H1 (cell line): ENCODE data around the gene GJD3. TPM values are rescaled to one million over a fixed set of nuclear protein-coding genes. Genes with fewer than 3 reads are reported as not detected.
A peak's percentile ranks its signal among the peaks of the same experiment; 100 is the strongest.

ENCODE experiments used
- CTCF ChIA-PET: fragments of 300-600 bp; sonication (Branson Sonifier 250); formaldehyde crosslinking; loops from one replicate; lab custom pipeline; 2021; ENCODE audit not compliant: partially characterized antibody; lab: Charles Lee
- POLR2A ChIA-PET: fragments of 300-600 bp; sonication (Branson Sonifier 250); formaldehyde crosslinking; loops from one replicate; lab custom pipeline; 2021; ENCODE audit warnings: inconsistent platforms; ENCODE audit not compliant: partially characterized antibody; lab: Charles Lee
- DNase-seq, 2 experiments: peaks; one replicate each; pipeline versions ENCODE4 v3.0.0 to v3.0.0-alpha.2; 2010 to 2022; ENCODE audit warnings: low spot score in 2 of 2, low read depth in 1 of 2, mixed read lengths in 1 of 2
- FAIRE-seq: peaks from 2 replicates; lab custom pipeline; 2011; peaks lifted over from hg19 to GRCh38; lab: Jason Lieb, UNC
- H2AFZ ChIP-seq: 2 replicates; pipeline ENCODE4 v1.8.1; 2012; ENCODE audit warnings: low read length, inconsistent platforms
- H2AK5ac ChIP-seq: 2 replicates; pipeline ENCODE4 v1.6.1; 2013; ENCODE audit warnings: low read depth, low read length
- H2BK120ac ChIP-seq: replicated peaks from 2 replicates; pipeline ENCODE3; 2013; ENCODE audit warnings: low read depth, low read length, inconsistent platforms
- H2BK12ac ChIP-seq: 2 replicates; pipeline ENCODE4 v1.6.1; 2013; ENCODE audit warnings: low read depth, low read length
- H2BK15ac ChIP-seq: 2 replicates; pipeline ENCODE4 v1.6.1; 2013; ENCODE audit warnings: low read length
- H2BK20ac ChIP-seq: 2 replicates; pipeline ENCODE4 v1.6.1; 2013; ENCODE audit warnings: low read length
- H2BK5ac ChIP-seq: 2 replicates; pipeline ENCODE4 v1.6.1; 2013; ENCODE audit warnings: low read depth, low read length
- H3K14ac ChIP-seq: 2 replicates; pipeline ENCODE4 v1.6.1; 2013; ENCODE audit warnings: inconsistent platforms; ENCODE audit not compliant: insufficient read length
- H3K18ac ChIP-seq: 2 replicates; pipeline ENCODE4 v1.6.1; 2013; ENCODE audit warnings: low read length; ENCODE audit errors: extremely low read depth
- H3K23ac ChIP-seq: 2 replicates; pipeline ENCODE4 v1.6.1; 2013; ENCODE audit warnings: inconsistent platforms; ENCODE audit not compliant: insufficient read length
- H3K23me2 ChIP-seq: 2 replicates; pipeline ENCODE4 v1.6.1; 2013; ENCODE audit warnings: low read depth, low read length
- H3K27ac ChIP-seq: 2 replicates; pipeline ENCODE4 v1.6.1; 2011; ENCODE audit warnings: low read depth, low read length, inconsistent platforms
- H3K27me3 ChIP-seq, 4 experiments: replicated peaks in 1 of 4; 1 replicate in 1 of 4; 2 replicates in 3 of 4; pipeline versions ENCODE4 v1.6.1 to v1.8.1; 2011 to 2013; ENCODE audit warnings: low read length in 3 of 4, mild to moderate bottlenecking in 3 of 4, inconsistent platforms in 2 of 4, mixed read lengths in 2 of 4, moderate library complexity in 1 of 4; ENCODE audit not compliant: control insufficient read depth in 3 of 4, insufficient read depth in 3 of 4; ENCODE audit errors: extremely low read depth in 1 of 4
- H3K36me3 ChIP-seq, 4 experiments: 2 replicates each; pipeline versions ENCODE4 v1.6.1 to v1.8.1; 2011 to 2013; ENCODE audit warnings: mild to moderate bottlenecking in 4 of 4, low read length in 3 of 4, moderate library complexity in 2 of 4, control low read depth in 1 of 4, inconsistent platforms in 1 of 4; ENCODE audit not compliant: insufficient read depth in 4 of 4, control insufficient read depth in 2 of 4
- H3K4ac ChIP-seq: replicated peaks from 2 replicates; pipeline ENCODE3; 2013; ENCODE audit warnings: low read length, low read depth, mixed read lengths, inconsistent platforms; ENCODE audit not compliant: insufficient read length
- H3K4me1 ChIP-seq, 4 experiments: replicated peaks in 1 of 4; 1 replicate in 1 of 4; 2 replicates in 3 of 4; pipeline versions ENCODE4 v1.6.1 to v1.8.1; 2011 to 2013; ENCODE audit warnings: low read length in 3 of 4, inconsistent platforms in 2 of 4, mixed read lengths in 1 of 4; ENCODE audit not compliant: insufficient read depth in 4 of 4, control insufficient read depth in 3 of 4
- H3K4me2 ChIP-seq, 2 experiments: 2 replicates each; pipeline versions ENCODE4 v1.6.1 to v1.8.1; 2011 to 2013; ENCODE audit warnings: low read depth in 2 of 2, low read length in 2 of 2, control low read depth in 1 of 2, inconsistent platforms in 1 of 2, mild to moderate bottlenecking in 1 of 2; ENCODE audit not compliant: insufficient read depth in 1 of 2
- H3K4me3 ChIP-seq, 4 experiments: fragments of 200-600, 300-600 bp in 1 of 4; sonication (generic), shearing (Covaris generic), sonication (Bioruptor Twin) in 1 of 4; 2 replicates each; pipeline versions ENCODE4 v1.5.1 to v1.8.1; 2011 to 2016; ENCODE audit warnings: low read length in 4 of 4, low read depth in 3 of 4, control low read depth in 2 of 4, inconsistent platforms in 2 of 4, mild to moderate bottlenecking in 2 of 4, mixed read lengths in 1 of 4, moderate library complexity in 1 of 4; ENCODE audit not compliant: insufficient read depth in 2 of 4; ENCODE audit errors: extremely low read depth in 1 of 4
- H3K56ac ChIP-seq: replicated peaks from 2 replicates; pipeline ENCODE3; 2013; ENCODE audit warnings: low read depth, mild to moderate bottlenecking, mixed read lengths, low read length, inconsistent platforms; ENCODE audit not compliant: insufficient read length
- H3K79me1 ChIP-seq: 2 replicates; pipeline ENCODE4 v1.6.1; 2013; ENCODE audit warnings: low read depth, low read length, control low read depth
- H3K79me2 ChIP-seq, 2 experiments: 2 replicates each; pipeline versions ENCODE4 v1.6.1 to v1.8.1; 2012 to 2013; ENCODE audit warnings: low read length in 2 of 2, mild to moderate bottlenecking in 2 of 2, inconsistent platforms in 1 of 2; ENCODE audit not compliant: insufficient read depth in 2 of 2, control insufficient read depth in 1 of 2
- H3K9ac ChIP-seq, 4 experiments: replicated peaks in 1 of 4; 1 replicate in 1 of 4; 2 replicates in 3 of 4; pipeline versions ENCODE4 v1.6.1 to v1.8.1; 2011 to 2013; ENCODE audit warnings: low read depth in 3 of 4, low read length in 3 of 4, control low read depth in 2 of 4, mild to moderate bottlenecking in 2 of 4, moderate library complexity in 2 of 4, inconsistent platforms in 1 of 4; ENCODE audit errors: extremely low read depth in 1 of 4
- H3K9me3 ChIP-seq, 2 experiments: 2 replicates each; pipeline versions ENCODE4 v1.6.1 to v1.8.1; 2012 to 2013; ENCODE audit warnings: mild to moderate bottlenecking in 2 of 2, moderate library complexity in 2 of 2, control low read depth in 1 of 2, inconsistent platforms in 1 of 2, low read depth in 1 of 2, low read length in 1 of 2, mixed read lengths in 1 of 2; ENCODE audit not compliant: insufficient read depth in 2 of 2
- H4K20me1 ChIP-seq, 2 experiments: replicated peaks in 1 of 2; 2 replicates each; pipeline versions ENCODE3 to v1.8.1; 2011 to 2013; ENCODE audit warnings: inconsistent platforms in 2 of 2, low read length in 2 of 2, mild to moderate bottlenecking in 1 of 2; ENCODE audit not compliant: insufficient read depth in 2 of 2, control insufficient read depth in 1 of 2
- H4K5ac ChIP-seq: 2 replicates; pipeline ENCODE4 v1.6.1; 2013; ENCODE audit warnings: low read length, low read depth, mixed read lengths, inconsistent platforms; ENCODE audit not compliant: insufficient read length
- H4K8ac ChIP-seq: 2 replicates; pipeline ENCODE4 v1.8.0; 2013; ENCODE audit warnings: mild to moderate bottlenecking, moderate library complexity, low read length, inconsistent platforms; ENCODE audit not compliant: insufficient read depth; ENCODE audit errors: extremely low read depth
- H4K91ac ChIP-seq: replicated peaks from 2 replicates; pipeline ENCODE3; 2013; ENCODE audit warnings: low read length, mixed read lengths, inconsistent platforms; ENCODE audit not compliant: insufficient read length
- CREB1 ChIP-seq: IDR thresholded peaks from 2 replicates; pipeline ENCODE4 v1.6.1; 2012; ENCODE audit warnings: inconsistent platforms
- MAFK ChIP-seq: IDR thresholded peaks from 2 replicates; pipeline ENCODE4 v1.6.1; 2012; ENCODE audit warnings: low read depth, mild to moderate bottlenecking, improper control_type of control experiment, low read length
- WGBS, 2 experiments: shearing (Covaris generic) in 1 of 2; methylation state at CpG; one replicate each; pipeline versions ENCODE4 v1.1.6 to v1.1.7; 2013 to 2015; ENCODE audit warnings: low lambda C conversion rate in 2 of 2, mixed read lengths in 2 of 2, inconsistent platforms in 1 of 2, low coverage in 1 of 2, missing lambda C conversion rate in 1 of 2; ENCODE audit not compliant: insufficient replicate concordance in 2 of 2, insufficient coverage in 1 of 2, insufficient read length in 1 of 2; ENCODE audit errors: extremely low coverage in 1 of 2, missing lambda C conversion rate in 1 of 2; 5-methylcytosine and 5-hydroxymethylcytosine counted together
- polyA plus RNA-seq, 7 experiments: library from polyadenylated mRNA; depleted of rRNA in 3 of 7; stranded (reverse) in 5 of 7; unstranded in 2 of 7; fragments of >200 nt in 5 of 7; fragments of 200-250 nt in 2 of 7; gene quantifications; 1 replicate in 5 of 7; 2 replicates in 1 of 7; 4 replicates in 1 of 7; pipeline versions ENCODE4 v1.2.1 to v1.2.3, GENCODE V29; 2011 to 2013; ENCODE audit warnings: missing spikeins in 2 of 7, mixed read lengths in 2 of 7
- total RNA-seq: library from RNA; stranded (reverse); fragmentation: NEBNext Ultra II Directional; extraction: Animal tissue kit (Norgen Biotek cat#: 25700); gene quantifications from 2 replicates; pipeline ENCODE4 v1.2.1, GENCODE V29; 2021

Gene GJD3
- total and polyA plus RNA-seq, 2 of the 8 experiments (the other 6 are each of a cell fraction or from before 2014, with no cell fraction given): 0.53 to 1.9 TPM

- Histone ChIP-seq H4K8ac (no peak overlapping the region), H2BK12ac (no peak overlapping the region; the same call in 1 of the 2 replicates), H2BK5ac (no peak overlapping the region), H4K5ac (no peak overlapping the region), H3K36me3 (no peaks in the 10 kb centered on the region; a peak in 1 of 8 replicates), H3K27ac (no peak overlapping the region), H3K79me1 (peaks cover 5% of the 10 kb centered on the region; the same call in 1 of the 2 replicates), H3K79me2 (no peaks in the 10 kb centered on the region; a peak in 1 of 4 replicates), H3K23me2 (peaks cover 10% of the 10 kb centered on the region; the same call in 1 of the 2 replicates), H3K9me3 (no peaks in the 10 kb centered on the region), H2BK20ac (no peak overlapping the region; the same call in 1 of the 2 replicates), H2BK15ac (no peak overlapping the region), H3K4me3 (no peak overlapping the region), H2AFZ (no peak overlapping the region), H3K27me3 (peaks cover 2 to 44% (median 33%) of the 10 kb centered on the region in 4 experiments), H3K4me2 (peak overlapping the region; percentile 18 to 39; a peak in 2 of 4 replicates), H4K20me1 (peaks cover 23 to 39% of the 10 kb centered on the region in 2 experiments), H3K4ac (no peak overlapping the region), H3K18ac (no peak overlapping the region), H3K23ac (no peak overlapping the region), H2BK120ac (no peak overlapping the region), H3K9ac (no peak overlapping the region), H4K91ac (no peak overlapping the region), H2AK5ac (peak overlapping the region; percentile 33; the same call in 1 of the 2 replicates), H3K4me1 (peaks cover 10 to 50% (median 41%) of the 10 kb centered on the region in 4 experiments), H3K56ac (no peak overlapping the region), H3K14ac (no peak overlapping the region)
- no peak for TF ChIP-seq MAFK
- peak; percentile 65; the same call in 1 of the 2 replicates for TF ChIP-seq CREB1
- FAIRE-seq (no peak), DNase-seq (no peak)
- ChIA-PET CTCF (interaction anchor here (1.0 to 30.8 kb wide), 2 partner anchors 12 to 32 kb away, joined by 3 to 1198 read pairs; partner anchors contain the start of gene RARA), POLR2A (interaction anchor here (27.8 kb wide), 1 partner anchor 47 kb away, joined by 570 read pairs; the partner anchor contains the start of genes CDC6 and RARA)
- 80% methylated on average over 19 of the region's 19 CpGs; no CpG with 5 or more reads in 1 of the 2 experiments for WGBS, 2 experiments
Observed at GRCh38 chr17:40349895-40350688, 14.4 kb downstream of the GJD3 start.
